H9 (cell line): Measurements from ENCODE around the gene HNF4A. TPM values are rescaled to one million over a fixed set of nuclear protein-coding genes. Genes with fewer than 3 reads are reported as not detected.

Experiments
- DNase-seq: peaks from one replicate; pipeline ENCODE4 v3.0.0-alpha.2; 2017
- H2AFZ ChIP-seq: one replicate; pipeline ENCODE4 v1.6.1; 2013; ENCODE audit warnings: mild to moderate bottlenecking, low read length, control low read depth, moderate library complexity
- H2AK5ac ChIP-seq: 2 replicates; pipeline ENCODE4 v1.6.1; 2013; ENCODE audit warnings: low read length, control low read depth, mixed read lengths; ENCODE audit not compliant: insufficient read length
- H2BK120ac ChIP-seq: one replicate; pipeline ENCODE4 v1.6.1; 2013; ENCODE audit warnings: low read depth, mild to moderate bottlenecking, low read length, control low read depth, inconsistent platforms; ENCODE audit not compliant: poor library complexity, severe bottlenecking
- H2BK12ac ChIP-seq: 2 replicates; pipeline ENCODE4 v1.6.1; 2013; ENCODE audit warnings: low read length, control low read depth, mixed read lengths, low read depth; ENCODE audit not compliant: insufficient read length
- H2BK15ac ChIP-seq: 2 replicates; pipeline ENCODE4 v1.6.1; 2013; ENCODE audit warnings: low read depth, low read length, control low read depth
- H2BK20ac ChIP-seq: one replicate; pipeline ENCODE4 v1.6.1; 2013; ENCODE audit warnings: low read depth, mild to moderate bottlenecking, low read length, control low read depth, inconsistent platforms; ENCODE audit not compliant: poor library complexity, severe bottlenecking
- H2BK5ac ChIP-seq: 2 replicates; pipeline ENCODE4 v1.6.1; 2013; ENCODE audit warnings: low read length, control low read depth, mixed read lengths; ENCODE audit not compliant: insufficient read length
- H3K14ac ChIP-seq: 2 replicates; pipeline ENCODE4 v1.6.1; 2013; ENCODE audit warnings: low read length, control low read depth; ENCODE audit not compliant: insufficient read depth
- H3K18ac ChIP-seq: 2 replicates; pipeline ENCODE4 v1.6.1; 2013; ENCODE audit warnings: low read depth, mild to moderate bottlenecking, mixed read lengths, low read length, control low read depth; ENCODE audit not compliant: insufficient read length
- H3K23ac ChIP-seq: 2 replicates; pipeline ENCODE4 v1.6.1; 2013; ENCODE audit warnings: low read length, control low read depth, mixed read lengths, low read depth; ENCODE audit not compliant: insufficient read length
- H3K23me2 ChIP-seq: 2 replicates; pipeline ENCODE4 v1.6.1; 2013; ENCODE audit warnings: low read depth, mild to moderate bottlenecking, mixed read lengths, low read length, control low read depth; ENCODE audit not compliant: insufficient read length, poor library complexity, severe bottlenecking
- H3K27ac ChIP-seq: 2 replicates; pipeline ENCODE4 v1.5.1; 2013; ENCODE audit warnings: low read length, control low read depth, mixed read lengths, low read depth; ENCODE audit not compliant: insufficient read length
- H3K27me3 ChIP-seq: 2 replicates; pipeline ENCODE4 v1.6.1; 2013; ENCODE audit warnings: low read length, control low read depth, inconsistent platforms; ENCODE audit not compliant: insufficient read depth
- H3K4ac ChIP-seq: 2 replicates; pipeline ENCODE4 v1.6.1; 2013; ENCODE audit warnings: low read depth, mild to moderate bottlenecking, control low read depth, inconsistent platforms, low read length, moderate library complexity
- H3K4me1 ChIP-seq: 2 replicates; pipeline ENCODE4 v1.6.1; 2013; ENCODE audit warnings: low read length, control low read depth, inconsistent platforms; ENCODE audit not compliant: insufficient read depth
- H3K4me2 ChIP-seq: 2 replicates; pipeline ENCODE4 v1.6.1; 2013; ENCODE audit warnings: low read length, control low read depth, mixed read lengths; ENCODE audit not compliant: insufficient read length, insufficient read depth
- H3K56ac ChIP-seq: 2 replicates; pipeline ENCODE4 v1.6.1; 2013; ENCODE audit warnings: low read depth, mild to moderate bottlenecking, mixed read lengths, low read length, control low read depth; ENCODE audit not compliant: insufficient read length
- H3K79me1 ChIP-seq: 2 replicates; pipeline ENCODE4 v1.6.1; 2013; ENCODE audit warnings: low read depth, mild to moderate bottlenecking, moderate library complexity, low read length, control low read depth, inconsistent platforms; ENCODE audit not compliant: insufficient read depth, poor library complexity, severe bottlenecking
- H3K79me2 ChIP-seq: 2 replicates; pipeline ENCODE4 v1.6.1; 2013; ENCODE audit warnings: low read length, control low read depth, inconsistent platforms; ENCODE audit not compliant: insufficient read depth
- H3K9ac ChIP-seq: 2 replicates; pipeline ENCODE4 v1.6.1; 2013; ENCODE audit warnings: low read length, control low read depth, mixed read lengths; ENCODE audit not compliant: insufficient read length; ENCODE audit errors: extremely low read depth
- H3K9me3 ChIP-seq: one replicate; pipeline ENCODE4 v1.6.1; 2013; ENCODE audit warnings: low read depth, low read length, inconsistent platforms; ENCODE audit not compliant: control insufficient read depth
- H3T11ph ChIP-seq: one replicate; pipeline ENCODE4 v1.6.1; 2013; ENCODE audit warnings: mild to moderate bottlenecking, low read length, control low read depth, inconsistent platforms
- H4K20me1 ChIP-seq: one replicate; pipeline ENCODE4 v1.6.1; 2013; ENCODE audit not compliant: control insufficient read depth, insufficient read length, insufficient read depth
- H4K5ac ChIP-seq: 2 replicates; pipeline ENCODE4 v1.6.1; 2013; ENCODE audit warnings: low read depth, mild to moderate bottlenecking, mixed read lengths, low read length, control low read depth; ENCODE audit not compliant: insufficient read length
- H4K8ac ChIP-seq: replicated peaks from 2 replicates; pipeline ENCODE4 v1.6.1; 2013; ENCODE audit warnings: low read length, control low read depth, mixed read lengths, low read depth; ENCODE audit not compliant: insufficient read length
- H4K91ac ChIP-seq: 2 replicates; pipeline ENCODE4 v1.6.1; 2013; ENCODE audit warnings: low read depth, mild to moderate bottlenecking, moderate library complexity, mixed read lengths, low read length, control low read depth; ENCODE audit not compliant: insufficient read length
- H3K27ac Mint-ChIP-seq, 3 experiments: 2 replicates in 2 of 3; 3 replicates in 1 of 3; pipeline ENCODE4 v1.8.0; 2020 to 2021; ENCODE audit warnings: mixed read lengths in 3 of 3, mild to moderate bottlenecking in 1 of 3, moderate library complexity in 1 of 3
- H3K27me3 Mint-ChIP-seq: 2 replicates; pipeline ENCODE4 v1.8.0; 2021; ENCODE audit warnings: low read depth, mild to moderate bottlenecking, moderate library complexity, mixed read lengths
- H3K36me3 Mint-ChIP-seq, 3 experiments: 2 replicates in 2 of 3; 3 replicates in 1 of 3; pipeline ENCODE4 v1.8.0; 2020 to 2021; ENCODE audit warnings: low read depth in 3 of 3, mixed read lengths in 3 of 3; ENCODE audit not compliant: insufficient read depth in 1 of 3
- H3K4me1 Mint-ChIP-seq, 2 experiments: 2 replicates each; pipeline ENCODE4 v1.8.0; 2020; ENCODE audit warnings: mixed read lengths in 2 of 2
- H3K4me3 Mint-ChIP-seq, 2 experiments: 2 replicates in 1 of 2; 3 replicates in 1 of 2; pipeline ENCODE4 v1.8.0; 2020 to 2021; ENCODE audit warnings: mild to moderate bottlenecking in 2 of 2, mixed read lengths in 2 of 2, moderate library complexity in 1 of 2
- H3K9me3 Mint-ChIP-seq, 2 experiments: 2 replicates in 1 of 2; 3 replicates in 1 of 2; pipeline ENCODE4 v1.8.0; 2020; ENCODE audit warnings: mild to moderate bottlenecking in 2 of 2, mixed read lengths in 2 of 2, moderate library complexity in 1 of 2
- WGBS: extraction: QIAGEN DNeasy Blood & Tissue Kit; methylation state at CpG from one replicate; pipeline ENCODE4 v1.1.7; 2013; ENCODE audit warnings: missing lambda C conversion rate, low lambda C conversion rate, mixed read lengths; ENCODE audit not compliant: insufficient read length; ENCODE audit errors: extremely low coverage; 5-methylcytosine and 5-hydroxymethylcytosine counted together
- total RNA-seq: library from RNA; stranded (reverse); gene quantifications from 2 replicates; pipeline ENCODE4 v1.2.1, GENCODE V29; 2021
- TF ChIP-seq, protein P1 (sequence below): fragments of 200-600 bp; sonication (generic); conservative IDR thresholded peaks from 3 replicates; pipeline ENCODE4 v1.8.0; 2021; ENCODE audit warnings: antibody characterized with exemption, mild to moderate bottlenecking

The HNF4A gene
- total RNA-seq, 1 experiment from 2014 or later = not detected

DNA sequence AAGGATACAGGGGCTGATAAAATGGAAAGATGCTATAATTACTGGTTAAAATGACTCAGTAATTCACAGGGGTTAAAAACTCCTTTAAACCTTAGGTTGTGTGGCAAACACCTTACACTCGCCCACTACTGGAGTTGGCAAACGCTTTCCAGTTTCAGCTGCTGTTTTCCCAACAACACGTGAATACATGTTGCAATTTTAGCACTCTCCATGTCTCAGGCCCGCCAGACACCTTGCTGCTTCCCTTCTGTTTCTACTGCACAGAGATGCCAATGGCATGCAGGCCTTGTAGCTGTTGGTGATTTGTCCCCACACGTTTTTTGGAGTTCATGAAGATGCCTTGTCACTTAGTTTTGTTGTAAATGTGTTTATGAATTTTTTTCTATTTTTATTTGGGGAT, 114.8 kb downstream of the HNF4A start:
- Histone ChIP-seq H3K14ac (no peak overlapping the region), H2BK120ac (no peak overlapping the region), H3K23me2 (no peaks in the 10 kb centered on the region), H2AFZ (no peak overlapping the region), H4K20me1 (no peaks in the 10 kb centered on the region), H2AK5ac (no peak overlapping the region), H2BK20ac (no peak overlapping the region), H3K79me1 (no peaks in the 10 kb centered on the region), H3K79me2 (no peaks in the 10 kb centered on the region), H2BK5ac (no peak overlapping the region), H3K27ac (no peak overlapping the region), H3K56ac (no peak overlapping the region), H2BK15ac (no peak overlapping the region), H3K18ac (no peak overlapping the region), H3K27me3 (no peaks in the 10 kb centered on the region), H4K5ac (no peak overlapping the region), H4K91ac (no peak overlapping the region), H2BK12ac (no peak overlapping the region), H3K9ac (no peak overlapping the region), H3K4ac (no peak overlapping the region), H3K4me1 (peaks cover under 1% of the 10 kb centered on the region; the same call in 1 of the 2 replicates), H3K9me3 (no peaks in the 10 kb centered on the region), H4K8ac (no peak overlapping the region), H3T11ph (no peak overlapping the region), H3K4me2 (no peak overlapping the region), H3K23ac (no peak overlapping the region)
- H3K4me3 Mint-ChIP-seq = no peak overlapping the region
- H3K27me3 Mint-ChIP-seq = peaks cover 5% of the 10 kb centered on the region
- DNase-seq = no peak
- no peaks in the 10 kb centered on the region for H3K36me3 Mint-ChIP-seq
- no peak overlapping the region for H3K27ac Mint-ChIP-seq
- TF ChIP-seq, protein P1, sequence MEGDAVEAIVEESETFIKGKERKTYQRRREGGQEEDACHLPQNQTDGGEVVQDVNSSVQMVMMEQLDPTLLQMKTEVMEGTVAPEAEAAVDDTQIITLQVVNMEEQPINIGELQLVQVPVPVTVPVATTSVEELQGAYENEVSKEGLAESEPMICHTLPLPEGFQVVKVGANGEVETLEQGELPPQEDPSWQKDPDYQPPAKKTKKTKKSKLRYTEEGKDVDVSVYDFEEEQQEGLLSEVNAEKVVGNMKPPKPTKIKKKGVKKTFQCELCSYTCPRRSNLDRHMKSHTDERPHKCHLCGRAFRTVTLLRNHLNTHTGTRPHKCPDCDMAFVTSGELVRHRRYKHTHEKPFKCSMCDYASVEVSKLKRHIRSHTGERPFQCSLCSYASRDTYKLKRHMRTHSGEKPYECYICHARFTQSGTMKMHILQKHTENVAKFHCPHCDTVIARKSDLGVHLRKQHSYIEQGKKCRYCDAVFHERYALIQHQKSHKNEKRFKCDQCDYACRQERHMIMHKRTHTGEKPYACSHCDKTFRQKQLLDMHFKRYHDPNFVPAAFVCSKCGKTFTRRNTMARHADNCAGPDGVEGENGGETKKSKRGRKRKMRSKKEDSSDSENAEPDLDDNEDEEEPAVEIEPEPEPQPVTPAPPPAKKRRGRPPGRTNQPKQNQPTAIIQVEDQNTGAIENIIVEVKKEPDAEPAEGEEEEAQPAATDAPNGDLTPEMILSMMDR = no peak
- H3K4me1 Mint-ChIP-seq = peaks cover 11 to 16% of the 10 kb centered on the region in 2 experiments
- no CpG with 5 or more reads among the region's 5 CpGs for WGBS
- no peaks in the 10 kb centered on the region for H3K9me3 Mint-ChIP-seq
